Loucy (cell line): ENCODE measurements around the gene KLC1.

ENCODE experiments used
- EZH2phosphoT487 ChIP-seq: fragments of 200-600 bp; IDR thresholded peaks from 2 replicates; pipeline ENCODE4 v1.6.1; 2018; ENCODE audit warnings: antibody characterized with exemption, mild to moderate bottlenecking, moderate library complexity, borderline replicate concordance
- TF ChIP-seq, protein P1 (sequence below): fragments of 200-600 bp; sonication (generic); conservative IDR thresholded peaks from 2 replicates; pipeline ENCODE4 v1.5.1; 2014; ENCODE audit warnings: mild to moderate bottlenecking, antibody characterized with exemption, low read length

DNA sequence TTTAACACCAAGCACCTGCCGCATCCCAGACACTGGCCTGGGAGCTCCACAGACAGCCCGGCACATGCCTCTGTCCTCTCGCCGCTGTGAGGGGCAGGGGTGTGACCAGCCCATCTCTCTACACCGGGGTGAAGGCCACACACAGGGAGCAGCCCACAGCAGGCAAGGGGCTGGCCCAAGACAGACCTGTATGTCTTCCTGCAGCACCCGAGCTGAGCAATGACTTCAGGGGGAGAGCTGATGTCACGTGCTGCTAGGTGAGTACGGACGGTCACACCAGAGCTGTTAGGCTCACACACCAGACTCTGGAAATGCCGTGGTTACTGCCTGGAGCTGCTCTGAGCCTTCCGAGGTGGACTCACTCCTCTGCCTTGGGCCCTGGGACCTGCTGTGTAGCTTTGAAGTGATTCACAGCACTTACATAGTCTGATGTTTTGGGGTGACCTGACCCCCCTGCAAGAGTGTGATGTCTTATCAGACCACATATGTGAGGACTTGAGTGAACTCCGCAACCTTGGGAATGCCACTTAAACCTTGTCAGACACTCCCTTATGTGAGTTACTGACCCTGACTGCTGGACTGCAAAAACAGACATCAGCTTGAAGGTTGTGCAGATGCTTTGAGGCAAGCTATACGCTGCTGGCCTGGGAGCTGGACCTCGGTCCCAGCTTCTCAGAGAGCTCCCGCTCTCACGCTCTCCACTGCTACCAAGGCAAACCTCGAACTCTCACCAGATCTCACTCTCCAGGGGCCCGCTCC is 84.5 kb downstream of the KLC1 start:
- TF ChIP-seq EZH2phosphoT487 = no peak
- TF ChIP-seq, protein P1, sequence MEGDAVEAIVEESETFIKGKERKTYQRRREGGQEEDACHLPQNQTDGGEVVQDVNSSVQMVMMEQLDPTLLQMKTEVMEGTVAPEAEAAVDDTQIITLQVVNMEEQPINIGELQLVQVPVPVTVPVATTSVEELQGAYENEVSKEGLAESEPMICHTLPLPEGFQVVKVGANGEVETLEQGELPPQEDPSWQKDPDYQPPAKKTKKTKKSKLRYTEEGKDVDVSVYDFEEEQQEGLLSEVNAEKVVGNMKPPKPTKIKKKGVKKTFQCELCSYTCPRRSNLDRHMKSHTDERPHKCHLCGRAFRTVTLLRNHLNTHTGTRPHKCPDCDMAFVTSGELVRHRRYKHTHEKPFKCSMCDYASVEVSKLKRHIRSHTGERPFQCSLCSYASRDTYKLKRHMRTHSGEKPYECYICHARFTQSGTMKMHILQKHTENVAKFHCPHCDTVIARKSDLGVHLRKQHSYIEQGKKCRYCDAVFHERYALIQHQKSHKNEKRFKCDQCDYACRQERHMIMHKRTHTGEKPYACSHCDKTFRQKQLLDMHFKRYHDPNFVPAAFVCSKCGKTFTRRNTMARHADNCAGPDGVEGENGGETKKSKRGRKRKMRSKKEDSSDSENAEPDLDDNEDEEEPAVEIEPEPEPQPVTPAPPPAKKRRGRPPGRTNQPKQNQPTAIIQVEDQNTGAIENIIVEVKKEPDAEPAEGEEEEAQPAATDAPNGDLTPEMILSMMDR = no peak
